CD4-positive, alpha-beta memory T cell (primary cell): ENCODE data around the gene BLTP2. TPM values are rescaled to one million over a fixed set of nuclear protein-coding genes. Genes with fewer than 3 reads are reported as not detected.

Source experiments
- CTCF ChIA-PET: fragments of 350-600 bp; sonication (Branson Sonifier 250); formaldehyde crosslinking; loops from one replicate; lab custom pipeline; 2021; ENCODE audit warnings: inconsistent platforms; ENCODE audit not compliant: partially characterized antibody; lab: Charles Lee
- POLR2A ChIA-PET: fragments of 350-600 bp; sonication (Branson Sonifier 250); formaldehyde crosslinking; loops from one replicate; lab custom pipeline; 2021; ENCODE audit not compliant: partially characterized antibody; lab: Charles Lee
- DNase-seq, 5 donors: peaks; one replicate each; pipeline versions ENCODE4 v3.0.0 to v3.0.0-alpha.2; 2020 to 2022; ENCODE audit warnings: mixed read lengths in 1 of 5
- H3K27ac ChIP-seq: one replicate; pipeline ENCODE4 v1.7.0; 2013; ENCODE audit warnings: low read depth, low read length
- H3K27me3 ChIP-seq: 2 replicates; pipeline ENCODE4 v1.7.0; 2013; ENCODE audit warnings: mild to moderate bottlenecking, low read length, moderate library complexity; ENCODE audit not compliant: insufficient read depth
- H3K36me3 ChIP-seq: 2 replicates; pipeline ENCODE4 v1.7.0; 2013; ENCODE audit warnings: mild to moderate bottlenecking, low read length, moderate library complexity; ENCODE audit not compliant: insufficient read depth
- H3K4me1 ChIP-seq: 2 replicates; pipeline ENCODE4 v1.7.0; 2013; ENCODE audit warnings: mild to moderate bottlenecking, low read length, moderate library complexity; ENCODE audit not compliant: insufficient read depth
- H3K4me3 ChIP-seq, 2 donors: one replicate each; pipeline ENCODE4 v1.7.0; 2013; ENCODE audit warnings: low read length in 2 of 2, mild to moderate bottlenecking in 1 of 2
- H3K9me3 ChIP-seq, 2 donors: one replicate each; pipeline ENCODE4 v1.7.0; 2013; ENCODE audit warnings: low read length in 2 of 2, control low read depth in 1 of 2; ENCODE audit not compliant: control insufficient read depth in 1 of 2
- H3K27ac Mint-ChIP-seq, 7 donors: one replicate each; pipeline ENCODE4 v1.8.0; 2020 to 2021; ENCODE audit warnings: mixed read lengths in 7 of 7, mild to moderate bottlenecking in 6 of 7, inconsistent platforms in 3 of 7, moderate library complexity in 3 of 7
- H3K27me3 Mint-ChIP-seq, 2 donors: one replicate each; pipeline ENCODE4 v1.8.0; 2020 to 2021; ENCODE audit warnings: mixed read lengths in 2 of 2
- H3K36me3 Mint-ChIP-seq, 2 donors: one replicate each; pipeline ENCODE4 v1.8.0; 2020 to 2021; ENCODE audit warnings: mixed read lengths in 2 of 2, inconsistent platforms in 1 of 2, mild to moderate bottlenecking in 1 of 2
- H3K4me1 Mint-ChIP-seq, 4 donors: one replicate each; pipeline ENCODE4 v1.8.0; 2020 to 2021; ENCODE audit warnings: mixed read lengths in 4 of 4, mild to moderate bottlenecking in 1 of 4
- H3K4me3 Mint-ChIP-seq, 8 donors: one replicate each; pipeline ENCODE4 v1.8.0; 2020 to 2021; ENCODE audit warnings: mixed read lengths in 8 of 8, mild to moderate bottlenecking in 7 of 8, moderate library complexity in 6 of 8, inconsistent platforms in 3 of 8
- H3K9me3 Mint-ChIP-seq, 8 donors: one replicate each; pipeline ENCODE4 v1.8.0; 2020 to 2021; ENCODE audit warnings: mixed read lengths in 8 of 8, mild to moderate bottlenecking in 5 of 8, inconsistent platforms in 3 of 8, moderate library complexity in 1 of 8
- intact Hi-C: fragments of 100-400 bp; cut with micrococcal nuclease; formaldehyde crosslinking; loops from one replicate; pipeline ENCODE4 v1.15.1; 2023
- polyA plus RNA-seq, 2 donors: library from polyadenylated mRNA; unstranded; fragments of 300-500 nt; fragmentation: Illumina TruSeq; gene quantifications; one replicate each; pipeline ENCODE4 v1.2.3, GENCODE V29; 2021
- total RNA-seq, 2 experiments: library from RNA; stranded (reverse); gene quantifications; one replicate each; pipeline ENCODE4 v1.2.3, GENCODE V29; 2021

Gene BLTP2
- total and polyA plus RNA-seq, 4 experiments from 2014 or later: 23.5 to 149 (median 90.8) TPM

DNA sequence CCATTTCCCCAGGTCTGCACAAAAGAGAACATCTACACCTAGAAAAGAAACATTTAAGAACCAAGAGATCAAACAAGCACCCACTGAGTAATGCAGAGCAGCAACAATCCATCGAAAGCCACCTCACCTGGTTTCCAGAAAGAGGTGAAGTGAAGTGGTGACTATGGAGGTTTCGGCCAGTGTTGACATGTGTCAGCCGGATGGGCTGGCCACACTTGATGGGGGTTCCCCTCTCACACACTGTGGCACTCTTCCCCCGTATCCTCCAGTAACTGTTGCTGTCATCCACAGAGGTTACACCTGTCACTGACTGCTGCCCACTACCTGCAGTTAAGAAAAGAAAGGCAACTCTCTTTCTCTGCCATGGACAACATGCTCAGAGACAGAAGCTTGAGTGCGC, 10.2 kb upstream of the BLTP2 start:
- H3K36me3 Mint-ChIP-seq: peaks cover 9 to 40% of the 10 kb centered on the region in 2 donors
- Histone ChIP-seq H3K4me1 (peaks cover 2% of the 10 kb centered on the region), H3K36me3 (peaks cover 24% of the 10 kb centered on the region), H3K9me3 (no peaks in the 10 kb centered on the region), H3K4me3 (no peak overlapping the region), H3K27ac (no peak overlapping the region), H3K27me3 (no peaks in the 10 kb centered on the region)
- ChIA-PET POLR2A (interaction anchor here (1.6 kb wide), 1 partner anchor 10 kb away, joined by 8 read pairs; the partner anchor contains the start of gene BLTP2), CTCF (no interaction called here)
- DNase-seq: no peak
- no peak overlapping the region for H3K4me3 Mint-ChIP-seq
- peaks cover 14 to 25% (median 18%) of the 10 kb centered on the region in 4 donors for H3K4me1 Mint-ChIP-seq
- H3K9me3 Mint-ChIP-seq: no peaks in the 10 kb centered on the region
- H3K27ac Mint-ChIP-seq: peak overlapping the region in 3 of 7 donors; percentile 1 to 48 (median 18)
- H3K27me3 Mint-ChIP-seq: no peaks in the 10 kb centered on the region
- intact Hi-C loops: no loop called here

DNA sequence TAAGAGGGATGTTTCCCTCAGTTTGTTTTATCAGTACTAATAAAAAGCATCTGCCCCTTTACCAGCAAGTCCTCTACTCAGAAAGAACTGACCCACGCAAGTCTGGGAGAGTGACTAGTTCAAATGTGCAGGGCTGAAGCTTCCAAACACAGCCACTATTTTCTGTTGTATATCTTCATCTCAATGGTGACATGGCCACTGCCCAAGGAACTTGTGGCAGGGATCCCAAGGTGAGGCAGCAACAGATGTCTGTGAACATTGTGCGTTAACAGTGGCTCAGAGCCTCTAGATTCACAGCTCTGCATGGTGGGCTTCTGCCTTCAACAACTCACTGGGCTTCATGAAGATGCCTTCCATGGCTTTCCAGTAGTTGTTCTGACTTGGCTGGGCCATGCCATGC, 3.7 kb upstream of the BLTP2 start:
- Mint-ChIP-seq H3K4me3 (no peak overlapping the region), H3K27ac (peak overlapping the region in 1 of 7 donors; percentile 41)

DNA sequence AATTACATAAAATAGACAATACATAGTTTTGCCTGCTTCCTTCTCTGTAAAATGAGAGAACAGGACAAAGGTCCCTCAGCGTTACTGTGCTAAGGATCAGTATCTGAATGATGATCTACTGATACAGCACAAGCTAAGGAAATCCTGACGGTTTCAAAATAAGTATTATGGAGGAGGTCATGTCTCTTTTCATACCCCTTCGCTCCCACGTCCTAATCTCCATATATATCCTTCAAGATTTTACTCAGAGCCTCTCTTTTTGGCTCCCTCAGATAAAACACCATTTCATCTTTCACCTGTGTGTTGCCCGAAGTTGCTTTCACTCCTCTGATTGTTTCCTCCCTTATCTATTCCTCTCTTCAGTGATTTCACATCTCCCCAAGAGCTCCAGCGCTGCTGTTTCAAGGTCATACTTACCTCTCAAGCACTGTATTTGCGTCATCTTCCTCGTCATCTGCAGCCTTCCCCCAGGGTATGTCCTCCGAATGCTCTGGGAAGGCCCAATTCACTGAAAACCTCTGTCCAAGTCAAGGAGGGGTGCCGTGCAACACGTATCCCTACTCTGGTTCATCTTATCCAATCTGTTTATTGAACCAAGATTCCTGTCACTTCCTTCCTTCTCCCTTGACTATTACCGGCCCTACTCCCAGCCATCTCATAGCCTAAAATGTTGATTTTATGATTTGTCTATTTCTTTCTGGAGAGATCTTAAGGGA, 1.2 kb upstream of the BLTP2 start:
- intact Hi-C loops: loop anchor here (2.0 to 5.0 kb wide), 4 partner anchors 73 to 471 kb away; partner anchors contain the start of genes PHF12, RPL23A and TLCD1
- Histone ChIP-seq H3K27me3 (no peaks in the 10 kb centered on the region), H3K36me3 (peaks cover 38% of the 10 kb centered on the region), H3K9me3 (no peaks in the 10 kb centered on the region), H3K4me3 (peak overlapping the region in 1 of 2 donors; percentile 33), H3K4me1 (peaks cover 47% of the 10 kb centered on the region), H3K27ac (peak overlapping the region; percentile 91)
- peaks cover 28 to 43% (median 35%) of the 10 kb centered on the region in 4 donors for H3K4me1 Mint-ChIP-seq
- H3K9me3 Mint-ChIP-seq: no peaks in the 10 kb centered on the region
- no peaks in the 10 kb centered on the region for H3K27me3 Mint-ChIP-seq
- DNase-seq: peak in 3 of 5 donors; percentile 2 to 53 (median 25)
- ChIA-PET POLR2A (interaction anchor here (0.5 to 3.7 kb wide), 13 partner anchors 16 to 311 kb away, joined by 3 to 77 read pairs (median 6); partner anchors contain the start of genes ALDOC, IFT20, NEK8 and PHF12), CTCF (interaction anchor here (0.6 to 6.0 kb wide), 14 partner anchors 12 to 307 kb away, joined by 3 to 51 read pairs (median 5); partner anchors contain the start of genes NEK8, PROCA1, RPL23A and SDF2)
- H3K27ac Mint-ChIP-seq: peak overlapping the region; percentile 93 to 99 (median 98)
- H3K4me3 Mint-ChIP-seq: peak overlapping the region; percentile 78 to 93 (median 86)
- H3K36me3 Mint-ChIP-seq: peaks cover 21 to 42% of the 10 kb centered on the region in 2 donors

More for the DNA sequence above, 3.7 kb upstream of the BLTP2 start:
- Histone ChIP-seq H3K27me3 (no peaks in the 10 kb centered on the region), H3K27ac (no peak overlapping the region), H3K36me3 (peaks cover 29% of the 10 kb centered on the region), H3K4me1 (peaks cover 32% of the 10 kb centered on the region), H3K4me3 (no peak overlapping the region), H3K9me3 (no peaks in the 10 kb centered on the region)
- Mint-ChIP-seq H3K27me3 (no peaks in the 10 kb centered on the region), H3K4me1 (peaks cover 22 to 34% (median 26%) of the 10 kb centered on the region in 4 donors), H3K36me3 (peaks cover 6 to 41% of the 10 kb centered on the region in 2 donors), H3K9me3 (no peaks in the 10 kb centered on the region)
- ChIA-PET POLR2A (interaction anchor here (0.8 to 2.3 kb wide), 2 partner anchors 13 to 49 kb away, joined by 3 to 14 read pairs; partner anchors contain the start of genes SDF2 and SUPT6H), CTCF (interaction anchor here (0.6 to 2.4 kb wide), 3 partner anchors 27 to 80 kb away, joined by 3 to 9 read pairs (median 4); partner anchors contain the start of gene NEK8)
- DNase-seq: no peak
- intact Hi-C loops: loop anchor here (5.0 kb wide), 1 partner anchor 304 kb away; the partner anchor contains the start of gene PHF12

DNA sequence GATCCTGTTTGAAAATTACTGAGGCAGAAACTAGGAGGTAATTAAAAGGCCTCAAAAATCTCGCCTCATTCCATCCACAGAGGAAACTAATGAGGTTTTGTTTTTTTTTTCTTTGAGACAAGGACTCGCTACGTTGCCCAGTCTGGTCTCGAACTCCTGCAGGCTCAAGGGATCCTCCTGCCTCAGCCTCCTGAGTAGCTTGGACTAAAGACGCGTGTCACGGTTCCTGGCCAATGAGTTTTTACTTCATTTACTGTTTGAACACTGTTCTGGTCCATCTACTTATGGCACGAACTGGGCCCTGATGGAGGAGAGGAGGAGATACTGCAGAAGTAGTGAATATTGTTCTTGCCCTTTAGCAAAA, 600 bp upstream of the BLTP2 start:
- Mint-ChIP-seq H3K9me3 (no peaks in the 10 kb centered on the region), H3K4me3 (peak overlapping the region; percentile 78 to 93 (median 86)), H3K36me3 (peaks cover 25 to 47% of the 10 kb centered on the region in 2 donors), H3K27me3 (no peaks in the 10 kb centered on the region), H3K4me1 (peaks cover 28 to 43% (median 36%) of the 10 kb centered on the region in 4 donors), H3K27ac (peak overlapping the region; percentile 93 to 99 (median 98))
- Histone ChIP-seq H3K27ac (peak overlapping the region; percentile 91), H3K36me3 (peaks cover 39% of the 10 kb centered on the region), H3K4me3 (peak overlapping the region; percentile 45 to 81), H3K4me1 (peaks cover 47% of the 10 kb centered on the region), H3K9me3 (no peaks in the 10 kb centered on the region), H3K27me3 (no peaks in the 10 kb centered on the region)
- DNase-seq: no peak
- POLR2A ChIA-PET: interaction anchor here (0.6 to 3.7 kb wide), 19 partner anchors 10 to 1690 kb away, joined by 3 to 77 read pairs (median 7); partner anchors contain the start of genes IFT20, NEK8, PHF12 and PIGS
- intact Hi-C loops: loop anchor here (1.0 to 5.0 kb wide), 3 partner anchors 16 to 307 kb away; partner anchors contain the start of genes PHF12, SDF2 and SPAG5
- CTCF ChIA-PET: interaction anchor here (0.6 to 6.0 kb wide), 9 partner anchors 16 to 118 kb away, joined by 3 to 51 read pairs (median 5); partner anchors contain the start of genes NEK8, PROCA1, RPL23A and SDF2

DNA sequence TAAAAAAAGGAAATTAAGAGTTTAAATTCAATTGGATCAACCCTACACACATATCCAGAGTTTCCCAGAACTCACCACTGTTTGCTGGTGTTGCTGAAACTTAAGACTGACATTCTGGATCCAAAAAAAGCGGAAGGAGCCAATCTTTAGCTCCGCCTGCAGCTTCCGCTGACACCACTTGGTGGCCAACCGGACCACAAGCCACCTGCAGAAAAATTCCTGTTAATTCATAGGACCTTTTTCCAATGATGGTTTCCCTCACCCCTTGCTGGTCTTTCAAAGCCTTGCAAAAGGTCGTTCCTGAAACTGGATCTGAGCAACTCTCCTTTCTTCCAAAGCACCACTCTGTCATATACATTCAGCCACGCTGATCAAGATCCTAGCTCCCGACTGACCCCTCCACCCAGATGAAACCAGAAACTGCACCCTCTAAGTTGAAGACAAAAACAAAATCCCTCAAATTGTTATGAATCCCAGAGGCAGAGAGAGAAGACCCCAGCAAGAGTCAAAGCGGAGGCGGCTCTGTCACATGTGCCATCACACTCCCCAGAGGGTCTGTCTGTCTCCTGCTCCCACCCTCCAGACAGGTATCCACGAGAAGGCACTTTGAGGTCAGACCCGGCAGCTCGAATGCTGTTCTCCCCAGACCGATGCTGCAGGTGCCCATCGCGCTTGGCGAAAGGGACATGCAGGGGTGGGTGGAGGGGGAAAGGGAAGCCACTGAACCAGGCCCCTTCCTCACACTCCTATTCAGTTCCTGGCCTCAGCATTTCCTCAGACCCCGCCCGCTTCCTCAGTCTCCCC, 773 bp downstream of the BLTP2 start:
- DNase-seq: peak in 2 of 5 donors; percentile 9 to 50
- Mint-ChIP-seq H3K4me1 (peaks cover 31 to 45% (median 40%) of the 10 kb centered on the region in 4 donors), H3K27me3 (no peaks in the 10 kb centered on the region), H3K4me3 (peak overlapping the region; percentile 86 to 96 (median 92)), H3K9me3 (no peaks in the 10 kb centered on the region), H3K27ac (peak overlapping the region; percentile 85 to 98 (median 94)), H3K36me3 (peaks cover 36 to 54% of the 10 kb centered on the region in 2 donors)
- intact Hi-C loops: loop anchor here (2.0 kb wide), 1 partner anchor 45 kb away; the partner anchor contains the start of gene SPAG5
- peaks cover 49% of the 10 kb centered on the region for H3K36me3 ChIP-seq
- peak overlapping the region; percentile 91 for H3K27ac ChIP-seq
- ChIA-PET POLR2A (interaction anchor here (0.6 to 3.7 kb wide), 23 partner anchors 10 to 309 kb away, joined by 3 to 77 read pairs (median 5); partner anchors contain the start of genes IFT20, NEK8, PIGS and PROCA1), CTCF (interaction anchor here (1.6 to 6.0 kb wide), 3 partner anchors 18 to 83 kb away, joined by 3 to 51 read pairs (median 19); partner anchors contain the start of genes NEK8, SDF2, SUPT6H and TLCD1)
- H3K9me3 ChIP-seq: no peaks in the 10 kb centered on the region
- no peaks in the 10 kb centered on the region for H3K27me3 ChIP-seq
- H3K4me3 ChIP-seq: peak overlapping the region; percentile 45 to 98
- peaks cover 47% of the 10 kb centered on the region for H3K4me1 ChIP-seq

DNA sequence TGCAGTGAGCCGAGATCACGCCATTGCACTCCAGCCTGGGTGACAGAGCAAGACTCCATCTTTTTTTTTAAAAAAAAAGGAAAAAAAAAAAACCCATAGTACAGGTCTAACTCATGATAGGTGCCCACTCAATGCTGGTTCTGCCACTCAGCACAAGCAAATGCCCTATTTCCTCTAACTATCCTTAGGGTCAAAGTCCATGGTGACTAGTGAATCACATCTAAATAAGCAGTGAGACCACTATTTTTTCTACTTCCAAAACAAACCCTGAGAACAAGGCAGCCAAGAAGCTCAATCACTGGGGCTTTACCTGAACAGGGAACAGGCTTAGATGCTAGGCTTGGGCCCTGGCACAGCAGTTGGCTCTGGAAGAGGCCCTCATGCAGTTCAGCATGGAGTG, 3.4 kb downstream of the BLTP2 start:
- Mint-ChIP-seq H3K9me3 (no peaks in the 10 kb centered on the region), H3K4me3 (no peak overlapping the region), H3K4me1 (peaks cover 34 to 44% (median 38%) of the 10 kb centered on the region in 4 donors), H3K27ac (peak overlapping the region in 1 of 7 donors; percentile 27), H3K36me3 (peaks cover 54 to 67% of the 10 kb centered on the region in 2 donors), H3K27me3 (no peaks in the 10 kb centered on the region)
- peaks cover 62% of the 10 kb centered on the region for H3K36me3 ChIP-seq
- no peaks in the 10 kb centered on the region for H3K27me3 ChIP-seq
- peaks cover 35% of the 10 kb centered on the region for H3K4me1 ChIP-seq
- H3K4me3 ChIP-seq: no peak overlapping the region
- ChIA-PET CTCF (interaction anchor here (6.0 kb wide), 1 partner anchor 20 kb away, joined by 51 read pairs; the partner anchor contains the start of genes SDF2 and SUPT6H), POLR2A (interaction anchor here (0.8 to 1.4 kb wide), 2 partner anchors 70 to 86 kb away, joined by 3 to 4 read pairs; partner anchors contain the start of gene PIGS)
- H3K9me3 ChIP-seq: no peaks in the 10 kb centered on the region
- intact Hi-C loops: no loop called here
- no peak for DNase-seq
- no peak overlapping the region for H3K27ac ChIP-seq
